Measurements from ENCODE around the gene CAPN11. TPM values are rescaled to one million over a fixed set of nuclear protein-coding genes. Genes with fewer than 3 reads are reported as not detected.

Gene CAPN11
- total and polyA plus RNA-seq, 9 of the 15 experiments (the other 6 are each of a cell fraction or from before 2014, with no cell fraction given), result 0.03 to 0.61 (median 0.17) TPM; not detected in 1

GRCh38 chr6:44201638-44202303 lies 43.2 kb downstream of the CAPN11 start (continued):
- TF ChIP-seq ZBTB33 (CRISPR knock-in tag; IDR thresholded peaks at IDR 0.05) (no peak), KLF13 (tag; IDR thresholded peaks at IDR 0.05; ENCODE audit: borderline replicate concordance, low read depth) (no peak), E4F1 (CRISPR knock-in tag; IDR thresholded peaks at IDR 0.05; ENCODE audit: borderline replicate concordance) (no peak), PHF8 (IDR thresholded peaks at IDR 0.05; ENCODE audit: borderline replicate concordance, low read length) (peak; percentile 49; the same call in 1 of the 2 replicates), HDAC3 (IDR thresholded peaks at IDR 0.05; ENCODE audit: borderline replicate concordance, partially characterized antibody) (no peak), MAFF (IDR thresholded peaks at IDR 0.05; ENCODE audit: low read length) (peak; percentile 57; the same call in 1 of the 2 replicates), CEBPG (CRISPR knock-in tag; IDR thresholded peaks at IDR 0.05) (no peak), CEBPG (tag; conservative IDR thresholded peaks at IDR 0.05 in 1 of 2, IDR thresholded peaks at IDR 0.05 in 1 of 2) (no peak), FOXM1 (IDR thresholded peaks at IDR 0.05; ENCODE audit: low read depth) (no peak), FOXM1 (CRISPR knock-in tag; IDR thresholded peaks at IDR 0.05; ENCODE audit: low read depth) (no peak), TBL1XR1 (IDR thresholded peaks at IDR 0.05; ENCODE audit: low read length in 2 of 2) (no peak)

All from K562 (cell line).